Measurements from ENCODE around the gene PHLDB3. TPM values are rescaled to one million over a fixed set of nuclear protein-coding genes. Genes with fewer than 3 reads are reported as not detected.

The PHLDB3 gene
- total and polyA plus RNA-seq, 2 of the 13 experiments (the other 11 are each of a cell fraction or from before 2014, with no cell fraction given) = 11.3 to 14.5 TPM

DNA sequence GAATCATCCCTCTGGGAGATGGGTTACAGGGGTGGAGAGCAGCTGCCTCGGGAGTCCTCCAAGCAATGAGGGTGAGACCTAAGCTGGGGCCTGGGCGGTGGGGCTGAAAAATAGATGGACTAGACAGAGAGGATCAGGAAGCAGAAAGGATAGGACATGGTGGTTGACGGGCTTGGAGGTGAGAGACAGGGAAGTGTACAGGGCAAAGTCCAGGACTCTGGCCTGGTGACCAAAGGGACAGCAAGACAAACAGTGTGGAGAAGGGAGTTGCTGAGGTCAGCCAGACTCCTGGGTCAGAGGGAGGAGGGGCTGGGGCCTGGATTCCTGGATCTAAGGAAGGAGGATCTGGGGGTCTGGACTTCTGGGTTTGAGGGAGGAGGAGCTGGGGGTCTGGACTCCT, 5.5 kb downstream of the PHLDB3 start (continued):
- TF ChIP-seq, protein P1, sequence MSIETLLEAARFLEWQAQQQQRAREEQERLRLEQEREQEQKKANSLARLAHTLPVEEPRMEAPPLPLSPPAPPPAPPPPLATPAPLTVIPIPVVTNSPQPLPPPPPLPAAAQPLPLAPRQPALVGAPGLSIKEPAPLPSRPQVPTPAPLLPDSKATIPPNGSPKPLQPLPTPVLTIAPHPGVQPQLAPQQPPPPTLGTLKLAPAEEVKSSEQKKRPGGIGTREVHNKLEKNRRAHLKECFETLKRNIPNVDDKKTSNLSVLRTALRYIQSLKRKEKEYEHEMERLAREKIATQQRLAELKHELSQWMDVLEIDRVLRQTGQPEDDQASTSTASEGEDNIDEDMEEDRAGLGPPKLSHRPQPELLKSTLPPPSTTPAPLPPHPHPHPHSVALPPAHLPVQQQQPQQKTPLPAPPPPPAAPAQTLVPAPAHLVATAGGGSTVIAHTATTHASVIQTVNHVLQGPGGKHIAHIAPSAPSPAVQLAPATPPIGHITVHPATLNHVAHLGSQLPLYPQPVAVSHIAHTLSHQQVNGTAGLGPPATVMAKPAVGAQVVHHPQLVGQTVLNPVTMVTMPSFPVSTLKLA (IDR thresholded peaks at IDR 0.05) = no peak
- TF ChIP-seq, protein P2, sequence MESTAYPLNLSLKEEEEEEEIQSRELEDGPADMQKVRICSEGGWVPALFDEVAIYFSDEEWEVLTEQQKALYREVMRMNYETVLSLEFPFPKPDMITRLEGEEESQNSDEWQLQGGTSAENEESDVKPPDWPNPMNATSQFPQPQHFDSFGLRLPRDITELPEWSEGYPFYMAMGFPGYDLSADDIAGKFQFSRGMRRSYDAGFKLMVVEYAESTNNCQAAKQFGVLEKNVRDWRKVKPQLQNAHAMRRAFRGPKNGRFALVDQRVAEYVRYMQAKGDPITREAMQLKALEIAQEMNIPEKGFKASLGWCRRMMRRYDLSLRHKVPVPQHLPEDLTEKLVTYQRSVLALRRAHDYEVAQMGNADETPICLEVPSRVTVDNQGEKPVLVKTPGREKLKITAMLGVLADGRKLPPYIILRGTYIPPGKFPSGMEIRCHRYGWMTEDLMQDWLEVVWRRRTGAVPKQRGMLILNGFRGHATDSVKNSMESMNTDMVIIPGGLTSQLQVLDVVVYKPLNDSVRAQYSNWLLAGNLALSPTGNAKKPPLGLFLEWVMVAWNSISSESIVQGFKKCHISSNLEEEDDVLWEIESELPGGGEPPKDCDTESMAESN (CRISPR knock-in tag; conservative IDR thresholded peaks at IDR 0.05) = 0 out of 2 replicates have a peak, but pooled peaks have one; percentile 43
- TF ChIP-seq ZNF230 (CRISPR knock-in tag; IDR thresholded peaks at IDR 0.05) = no peak
- TF ChIP-seq, protein P3, sequence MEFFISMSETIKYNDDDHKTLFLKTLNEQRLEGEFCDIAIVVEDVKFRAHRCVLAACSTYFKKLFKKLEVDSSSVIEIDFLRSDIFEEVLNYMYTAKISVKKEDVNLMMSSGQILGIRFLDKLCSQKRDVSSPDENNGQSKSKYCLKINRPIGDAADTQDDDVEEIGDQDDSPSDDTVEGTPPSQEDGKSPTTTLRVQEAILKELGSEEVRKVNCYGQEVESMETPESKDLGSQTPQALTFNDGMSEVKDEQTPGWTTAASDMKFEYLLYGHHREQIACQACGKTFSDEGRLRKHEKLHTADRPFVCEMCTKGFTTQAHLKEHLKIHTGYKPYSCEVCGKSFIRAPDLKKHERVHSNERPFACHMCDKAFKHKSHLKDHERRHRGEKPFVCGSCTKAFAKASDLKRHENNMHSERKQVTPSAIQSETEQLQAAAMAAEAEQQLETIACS (CRISPR knock-in tag; IDR thresholded peaks at IDR 0.05) = no peak
- TF ChIP-seq SIX4 (CRISPR knock-in tag; IDR thresholded peaks at IDR 0.05) = no peak
- TF ChIP-seq CCAR2 (optimal IDR thresholded peaks at IDR 0.05; ENCODE audit: low read depth, low read length) = no peak
- no peak for TF ChIP-seq ZNF782 (CRISPR knock-in tag; IDR thresholded peaks at IDR 0.05; ENCODE audit: borderline replicate concordance)
- TF ChIP-seq ZNF441 (CRISPR knock-in tag; IDR thresholded peaks at IDR 0.05; ENCODE audit: borderline replicate concordance) = peak; percentile 69; the same call in 1 of the 2 replicates
- TF ChIP-seq, protein P4, sequence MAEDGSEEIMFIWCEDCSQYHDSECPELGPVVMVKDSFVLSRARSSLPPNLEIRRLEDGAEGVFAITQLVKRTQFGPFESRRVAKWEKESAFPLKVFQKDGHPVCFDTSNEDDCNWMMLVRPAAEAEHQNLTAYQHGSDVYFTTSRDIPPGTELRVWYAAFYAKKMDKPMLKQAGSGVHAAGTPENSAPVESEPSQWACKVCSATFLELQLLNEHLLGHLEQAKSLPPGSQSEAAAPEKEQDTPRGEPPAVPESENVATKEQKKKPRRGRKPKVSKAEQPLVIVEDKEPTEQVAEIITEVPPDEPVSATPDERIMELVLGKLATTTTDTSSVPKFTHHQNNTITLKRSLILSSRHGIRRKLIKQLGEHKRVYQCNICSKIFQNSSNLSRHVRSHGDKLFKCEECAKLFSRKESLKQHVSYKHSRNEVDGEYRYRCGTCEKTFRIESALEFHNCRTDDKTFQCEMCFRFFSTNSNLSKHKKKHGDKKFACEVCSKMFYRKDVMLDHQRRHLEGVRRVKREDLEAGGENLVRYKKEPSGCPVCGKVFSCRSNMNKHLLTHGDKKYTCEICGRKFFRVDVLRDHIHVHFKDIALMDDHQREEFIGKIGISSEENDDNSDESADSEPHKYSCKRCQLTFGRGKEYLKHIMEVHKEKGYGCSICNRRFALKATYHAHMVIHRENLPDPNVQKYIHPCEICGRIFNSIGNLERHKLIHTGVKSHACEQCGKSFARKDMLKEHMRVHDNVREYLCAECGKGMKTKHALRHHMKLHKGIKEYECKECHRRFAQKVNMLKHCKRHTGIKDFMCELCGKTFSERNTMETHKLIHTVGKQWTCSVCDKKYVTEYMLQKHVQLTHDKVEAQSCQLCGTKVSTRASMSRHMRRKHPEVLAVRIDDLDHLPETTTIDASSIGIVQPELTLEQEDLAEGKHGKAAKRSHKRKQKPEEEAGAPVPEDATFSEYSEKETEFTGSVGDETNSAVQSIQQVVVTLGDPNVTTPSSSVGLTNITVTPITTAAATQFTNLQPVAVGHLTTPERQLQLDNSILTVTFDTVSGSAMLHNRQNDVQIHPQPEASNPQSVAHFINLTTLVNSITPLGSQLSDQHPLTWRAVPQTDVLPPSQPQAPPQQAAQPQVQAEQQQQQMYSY (CRISPR knock-in tag; IDR thresholded peaks at IDR 0.05) = 0 out of 2 replicates have a peak, but pooled peaks have one; percentile 43
- peak; percentile 77 for TF ChIP-seq ZMYM2 (CRISPR knock-in tag; IDR thresholded peaks at IDR 0.05)
- TF ChIP-seq ZNF772 (CRISPR knock-in tag; IDR thresholded peaks at IDR 0.05) = peak; percentile 73; the same call in 1 of the 2 replicates
- TF ChIP-seq ZNF788 (CRISPR knock-in tag; IDR thresholded peaks at IDR 0.05; ENCODE audit: borderline replicate concordance) = peak; percentile 83; the same call in 1 of the 2 replicates
- no peak for TF ChIP-seq MAF1 (CRISPR knock-in tag; IDR thresholded peaks at IDR 0.05; ENCODE audit: borderline replicate concordance)
- peak; percentile 65 for TF ChIP-seq ZNF263 (CRISPR knock-in tag; IDR thresholded peaks at IDR 0.05)
- TF ChIP-seq POGZ (CRISPR knock-in tag; IDR thresholded peaks at IDR 0.05) = peak; percentile 66; the same call in 1 of the 2 replicates
- TF ChIP-seq SALL2 (CRISPR knock-in tag; IDR thresholded peaks at IDR 0.05) = no peak
- TF ChIP-seq ELF3 (CRISPR knock-in tag; IDR thresholded peaks at IDR 0.05) = peak; percentile 90
- TF ChIP-seq FOXK1 (CRISPR knock-in tag; IDR thresholded peaks at IDR 0.05; ENCODE audit: borderline replicate concordance, low read depth) = peak; percentile 53; the same call in 1 of the 2 replicates
- TF ChIP-seq ZNF33B (CRISPR knock-in tag; IDR thresholded peaks at IDR 0.05) = no peak; the same call in 1 of the 2 replicates
- TF ChIP-seq, protein P5, sequence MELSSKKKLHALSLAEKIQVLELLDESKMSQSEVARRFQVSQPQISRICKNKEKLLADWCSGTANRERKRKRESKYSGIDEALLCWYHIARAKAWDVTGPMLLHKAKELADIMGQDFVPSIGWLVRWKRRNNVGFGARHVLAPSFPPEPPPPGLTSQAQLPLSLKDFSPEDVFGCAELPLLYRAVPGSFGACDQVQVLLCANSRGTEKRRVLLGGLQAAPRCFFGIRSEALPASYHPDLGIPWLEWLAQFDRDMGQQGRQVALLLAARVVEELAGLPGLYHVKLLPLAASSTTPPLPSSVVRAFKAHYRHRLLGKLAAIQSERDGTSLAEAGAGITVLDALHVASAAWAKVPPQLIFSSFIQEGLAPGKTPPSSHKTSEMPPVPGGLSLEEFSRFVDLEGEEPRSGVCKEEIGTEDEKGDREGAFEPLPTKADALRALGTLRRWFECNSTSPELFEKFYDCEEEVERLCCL (CRISPR knock-in tag; IDR thresholded peaks at IDR 0.05; ENCODE audit: borderline replicate concordance) = no peak
- peak; percentile 76 for TF ChIP-seq FOXA3 (CRISPR knock-in tag; IDR thresholded peaks at IDR 0.05)
- TF ChIP-seq SP4 (CRISPR knock-in tag; IDR thresholded peaks at IDR 0.05) = 0 out of 2 replicates have a peak, but pooled peaks have one; percentile 38
